ENCODE data around the gene SETX. TPM values are rescaled to one million over a fixed set of nuclear protein-coding genes. Genes with fewer than 3 reads are reported as not detected.
A peak's percentile ranks its signal among the peaks of the same experiment; 100 is the strongest.

The SETX gene
- total RNA-seq, 2 experiments from 2014 or later = 26.4 to 26.7 TPM

DNA sequence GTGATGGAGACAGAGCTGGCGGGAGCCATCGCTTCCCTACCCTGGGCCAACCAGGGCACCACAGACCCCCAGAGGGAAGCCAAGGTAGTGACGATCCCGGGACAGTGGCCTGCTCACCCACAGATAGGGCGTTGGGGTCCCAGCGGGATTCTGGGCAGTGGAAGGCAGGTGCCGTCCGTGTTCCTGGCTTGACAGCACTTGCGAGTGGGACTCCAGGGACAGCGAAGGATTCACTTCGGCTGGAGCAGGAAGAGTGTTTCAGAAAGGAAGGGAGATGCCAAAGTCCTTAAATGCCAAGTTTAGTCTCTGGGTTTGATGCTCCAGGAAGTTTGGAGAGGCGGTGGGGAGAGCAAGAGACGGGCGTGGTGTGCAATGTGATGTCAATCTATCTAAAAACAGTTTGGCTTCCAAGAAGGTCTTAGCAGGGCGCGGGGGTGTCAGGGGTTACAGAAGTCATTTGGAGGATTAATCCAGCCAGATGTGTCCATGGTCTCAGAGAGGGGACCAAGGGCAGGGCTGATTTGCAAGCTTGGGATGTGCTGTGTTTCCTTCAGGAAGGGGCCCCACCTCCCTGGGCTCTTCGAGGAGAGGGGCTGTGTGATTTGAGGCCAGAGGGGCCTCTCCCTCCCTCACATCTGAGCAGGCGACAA, 118.0 kb downstream of the SETX start:
- H3K36me3 Mint-ChIP-seq (ENCODE audit: low read depth) = no peaks in the 10 kb centered on the region
- H3K27me3 Mint-ChIP-seq (ENCODE audit: low read depth) = peaks cover 2% of the 10 kb centered on the region
- intact Hi-C loops (cut with micrococcal nuclease) = loop anchor here (1.0 to 2.0 kb wide), 3 partner anchors 66 to 482 kb away; no protein-coding TSS in a partner anchor
- no peak for DNase-seq
- H3K4me3 Mint-ChIP-seq = no peak overlapping the region
- H3K4me1 Mint-ChIP-seq (ENCODE audit: low read depth) = peaks cover 2% of the 10 kb centered on the region
- no peak overlapping the region for H3K27ac Mint-ChIP-seq
- CTCF ChIA-PET = interaction anchor here (0.6 to 6.0 kb wide), 27 partner anchors 8 to 484 kb away, joined by 3 to 60 read pairs (median 4); no protein-coding TSS in a partner anchor
- no peaks in the 10 kb centered on the region for H3K9me3 Mint-ChIP-seq

DNA sequence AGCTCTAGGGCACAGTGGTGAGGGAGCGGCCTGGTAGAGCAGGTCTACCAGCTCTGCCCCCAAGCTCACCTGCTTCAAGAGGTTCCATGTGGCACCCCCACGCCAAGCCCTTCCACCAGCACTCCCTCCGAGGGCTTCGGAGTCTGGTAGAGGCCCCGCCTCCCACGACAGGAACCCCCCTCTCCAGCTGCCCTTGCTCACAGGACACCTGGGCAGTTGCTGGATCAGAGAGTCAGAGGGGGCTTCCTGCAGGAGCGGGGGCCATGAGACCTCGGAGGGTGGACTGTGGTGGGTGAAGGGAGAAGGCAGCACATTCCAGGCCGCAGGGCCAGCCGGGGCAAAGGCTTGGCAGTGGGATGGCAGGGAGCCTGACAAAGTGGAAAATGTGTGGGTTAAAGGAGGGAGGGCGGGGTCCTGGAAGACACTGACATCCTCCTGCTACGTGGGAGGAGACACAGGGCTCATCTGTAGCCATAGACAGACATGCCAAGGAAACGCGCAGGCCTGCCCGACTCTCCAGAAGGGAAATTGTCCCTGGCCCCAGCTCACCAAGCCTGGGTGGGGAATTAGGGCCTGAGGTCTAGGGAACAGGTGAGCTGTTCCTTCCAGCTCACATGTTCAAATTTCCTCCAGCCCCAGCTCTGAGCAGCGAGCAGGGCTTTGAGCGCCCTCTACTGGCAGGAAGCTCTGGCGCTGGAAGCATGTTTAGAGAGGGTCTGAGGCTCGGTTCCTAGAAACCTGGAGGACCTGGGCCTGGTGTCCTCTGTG, 118.7 kb downstream of the SETX start:
- peak; percentile 88 for DNase-seq
- Mint-ChIP-seq H3K27ac (no peak overlapping the region), H3K4me3 (no peak overlapping the region), H3K27me3 (ENCODE audit: low read depth) (no peaks in the 10 kb centered on the region), H3K9me3 (no peaks in the 10 kb centered on the region), H3K4me1 (ENCODE audit: low read depth) (no peaks in the 10 kb centered on the region), H3K36me3 (ENCODE audit: low read depth) (no peaks in the 10 kb centered on the region)
- CTCF ChIA-PET = interaction anchor here (0.5 to 6.0 kb wide), 29 partner anchors 9 to 862 kb away, joined by 3 to 60 read pairs (median 4); no protein-coding TSS in a partner anchor
- intact Hi-C loops (cut with micrococcal nuclease) = loop anchor here (1.0 to 2.0 kb wide), 3 partner anchors 66 to 481 kb away; no protein-coding TSS in a partner anchor

DNA sequence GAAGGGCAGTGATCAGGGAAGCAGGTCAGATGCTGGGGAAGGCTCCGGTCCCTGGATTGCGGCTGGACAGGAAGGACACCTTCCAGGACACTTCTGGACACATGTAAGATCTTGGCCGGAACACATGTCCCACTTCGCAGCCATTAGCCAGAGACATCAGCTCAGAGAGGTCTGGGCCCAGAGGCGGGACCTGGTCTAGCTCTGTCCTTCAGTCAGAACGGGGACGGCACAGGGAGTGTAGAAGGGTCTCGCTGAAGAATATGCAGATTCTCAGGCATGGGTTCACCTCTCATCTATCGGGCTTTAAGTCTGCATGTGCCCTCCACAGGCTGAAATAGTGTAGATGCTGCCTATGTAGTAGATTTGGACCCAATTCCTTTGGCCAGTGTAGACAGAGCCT, 119.7 kb downstream of the SETX start:
- H3K27ac Mint-ChIP-seq = no peak overlapping the region
- no peak overlapping the region for H3K4me3 Mint-ChIP-seq
- CTCF ChIA-PET = interaction anchor here (1.0 to 6.0 kb wide), 12 partner anchors 14 to 476 kb away, joined by 3 to 60 read pairs (median 6); no protein-coding TSS in a partner anchor
- DNase-seq = no peak
- H3K27me3 Mint-ChIP-seq (ENCODE audit: low read depth) = no peaks in the 10 kb centered on the region
- no peaks in the 10 kb centered on the region for H3K9me3 Mint-ChIP-seq
- H3K36me3 Mint-ChIP-seq (ENCODE audit: low read depth) = no peaks in the 10 kb centered on the region
- no peaks in the 10 kb centered on the region for H3K4me1 Mint-ChIP-seq (ENCODE audit: low read depth)
- intact Hi-C loops (cut with micrococcal nuclease) = no loop called here

DNA sequence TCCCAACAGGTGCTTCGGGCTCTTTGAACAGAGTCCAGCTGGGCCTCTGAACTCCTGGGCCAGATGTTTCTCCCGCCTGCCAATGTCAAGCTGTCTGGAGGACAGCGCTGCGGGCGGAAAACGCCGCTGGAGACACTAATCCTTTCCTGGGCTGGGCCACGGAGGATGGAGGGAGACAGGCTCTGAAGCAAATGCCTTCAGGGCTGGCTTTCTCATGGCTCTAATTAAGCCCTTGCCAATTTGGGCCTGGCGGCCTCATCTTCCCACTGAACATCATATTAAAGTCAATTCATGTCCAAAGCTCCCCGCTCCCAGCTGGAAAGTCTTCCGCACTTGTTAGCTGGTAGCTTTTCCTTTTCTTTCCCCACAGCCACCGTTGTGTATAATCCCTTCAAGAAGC, 120.3 kb downstream of the SETX start:
- Mint-ChIP-seq H3K27me3 (ENCODE audit: low read depth) (no peaks in the 10 kb centered on the region), H3K4me3 (no peak overlapping the region), H3K36me3 (ENCODE audit: low read depth) (no peaks in the 10 kb centered on the region), H3K4me1 (ENCODE audit: low read depth) (no peaks in the 10 kb centered on the region), H3K27ac (no peak overlapping the region), H3K9me3 (no peaks in the 10 kb centered on the region)
- CTCF ChIA-PET = interaction anchor here (1.0 to 6.0 kb wide), 5 partner anchors 12 to 470 kb away, joined by 3 to 60 read pairs (median 8); no protein-coding TSS in a partner anchor
- no peak for DNase-seq
- intact Hi-C loops (cut with micrococcal nuclease) = no loop called here

DNA sequence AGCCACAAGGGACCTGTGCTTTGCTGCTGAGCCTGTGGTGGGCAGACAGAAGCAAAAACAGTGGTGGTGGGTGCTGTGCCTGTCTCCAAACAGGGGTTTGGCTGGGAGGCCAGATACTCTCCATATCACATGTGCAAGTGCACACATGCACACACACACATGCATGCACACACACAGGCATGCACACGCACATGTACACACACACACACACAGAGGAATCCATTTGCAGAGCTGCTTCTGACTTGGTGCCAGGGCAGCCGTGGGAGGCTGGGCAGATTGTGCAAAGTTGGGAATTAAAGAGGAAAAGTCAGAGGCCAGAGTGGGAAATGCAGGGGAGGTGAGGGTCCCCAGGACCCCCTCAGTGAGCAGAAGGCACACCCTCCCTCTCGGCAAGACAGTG, 121.6 kb downstream of the SETX start:
- intact Hi-C loops (cut with micrococcal nuclease) = no loop called here
- CTCF ChIA-PET = interaction anchor here (0.7 to 6.0 kb wide), 6 partner anchors 13 to 360 kb away, joined by 3 to 60 read pairs (median 4); no protein-coding TSS in a partner anchor

DNA sequence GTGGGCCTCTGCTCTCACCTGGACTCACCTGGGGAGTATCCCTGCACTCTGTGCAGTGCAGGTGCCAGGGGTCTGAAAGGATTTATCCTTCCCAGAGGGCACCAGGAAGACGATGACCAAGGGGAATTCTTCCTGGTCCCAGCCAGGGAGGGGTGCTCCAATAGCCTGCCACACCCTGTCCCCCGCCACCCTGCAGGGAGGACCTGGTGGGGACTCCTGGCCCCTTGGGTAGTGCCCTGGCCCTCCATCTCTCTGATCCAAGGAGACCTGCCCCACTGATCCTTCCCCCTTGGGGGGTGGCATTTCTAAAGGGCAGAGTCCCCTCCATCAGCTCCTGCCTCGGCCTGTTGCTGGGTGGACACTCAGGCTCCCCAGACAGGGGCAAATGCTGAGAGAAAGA, 122.3 kb downstream of the SETX start:
- Mint-ChIP-seq H3K9me3 (no peaks in the 10 kb centered on the region), H3K27ac (no peak overlapping the region), H3K4me1 (ENCODE audit: low read depth) (no peaks in the 10 kb centered on the region), H3K27me3 (ENCODE audit: low read depth) (no peaks in the 10 kb centered on the region), H3K4me3 (no peak overlapping the region), H3K36me3 (ENCODE audit: low read depth) (no peaks in the 10 kb centered on the region)
- intact Hi-C loops (cut with micrococcal nuclease) = no loop called here
- DNase-seq = no peak
- CTCF ChIA-PET = interaction anchor here (1.5 to 6.0 kb wide), 2 partner anchors 36 to 61 kb away, joined by 3 to 60 read pairs; no protein-coding TSS in a partner anchor

More for the DNA sequence above, 121.6 kb downstream of the SETX start:
- H3K9me3 Mint-ChIP-seq = no peaks in the 10 kb centered on the region
- H3K4me1 Mint-ChIP-seq (ENCODE audit: low read depth) = no peaks in the 10 kb centered on the region
- H3K27ac Mint-ChIP-seq = no peak overlapping the region
- no peak for DNase-seq
- H3K27me3 Mint-ChIP-seq (ENCODE audit: low read depth) = no peaks in the 10 kb centered on the region
- H3K4me3 Mint-ChIP-seq = no peak overlapping the region
- no peaks in the 10 kb centered on the region for H3K36me3 Mint-ChIP-seq (ENCODE audit: low read depth)

DNA sequence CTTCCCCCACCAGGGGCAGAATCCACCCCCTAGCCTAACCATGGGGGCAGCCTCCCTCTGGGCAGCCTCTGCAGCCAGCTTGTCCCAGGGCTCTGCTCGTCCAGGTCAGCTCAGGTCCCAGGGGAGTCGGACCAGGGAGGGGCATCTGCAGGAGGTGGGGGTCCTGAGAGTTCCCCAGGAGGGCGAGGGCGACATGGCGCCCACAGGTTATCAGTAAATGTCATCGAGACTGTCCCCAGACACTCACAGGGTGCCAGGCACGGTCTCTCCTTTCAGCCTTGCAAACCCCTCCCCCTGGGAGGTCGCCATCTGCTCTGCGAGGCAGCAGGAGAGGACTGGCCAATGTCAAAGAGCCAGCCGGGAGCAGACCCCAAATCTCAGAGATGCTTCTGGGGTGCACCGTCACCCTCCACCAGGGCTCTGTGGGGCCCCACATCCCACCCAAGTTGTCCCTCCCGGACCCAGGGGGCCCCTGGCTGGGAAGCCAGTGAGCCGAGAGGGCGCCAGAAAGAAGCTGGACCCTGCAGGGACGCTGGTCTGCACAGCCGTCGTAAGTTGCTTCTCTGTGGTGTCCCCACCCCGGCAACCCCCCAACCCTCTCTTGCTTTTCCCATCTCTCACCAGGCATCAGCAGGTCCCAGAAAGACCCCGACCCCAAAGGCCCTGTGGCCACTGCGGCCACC, 123.6 kb downstream of the SETX start:
- H3K9me3 Mint-ChIP-seq = no peaks in the 10 kb centered on the region

DNA sequence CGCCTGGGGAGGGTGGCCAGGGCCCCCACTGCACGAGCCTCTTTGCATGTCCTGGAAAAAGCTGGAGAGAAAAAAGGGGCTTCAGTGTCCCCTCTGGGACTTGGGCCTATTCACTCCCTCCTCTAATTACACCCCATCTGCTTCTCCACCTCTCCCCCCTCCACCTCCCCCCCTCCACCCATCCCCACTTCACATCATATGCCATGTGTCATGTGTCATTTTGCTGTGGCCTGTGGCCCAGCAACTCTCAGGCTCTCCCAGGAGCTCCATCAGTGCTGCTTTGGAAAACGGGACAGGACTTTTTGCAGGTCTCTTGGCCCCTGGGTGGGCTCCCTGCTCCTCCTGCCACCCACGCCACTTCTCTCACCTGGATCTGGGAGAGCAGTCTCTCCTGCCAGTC, 124.2 kb downstream of the SETX start:
- no peaks in the 10 kb centered on the region for H3K36me3 Mint-ChIP-seq (ENCODE audit: low read depth)
- H3K4me1 Mint-ChIP-seq (ENCODE audit: low read depth) = no peaks in the 10 kb centered on the region
- intact Hi-C loops (cut with micrococcal nuclease) = no loop called here
- CTCF ChIA-PET = interaction anchor here (1.2 kb wide), 1 partner anchor 9 kb away, joined by 3 read pairs; no protein-coding TSS in a partner anchor
- DNase-seq = no peak
- no peak overlapping the region for H3K27ac Mint-ChIP-seq
- H3K4me3 Mint-ChIP-seq = no peak overlapping the region
- H3K27me3 Mint-ChIP-seq (ENCODE audit: low read depth) = no peaks in the 10 kb centered on the region
- H3K9me3 Mint-ChIP-seq = no peaks in the 10 kb centered on the region

More for the DNA sequence above, 123.6 kb downstream of the SETX start:
- no peak for DNase-seq
- H3K27me3 Mint-ChIP-seq (ENCODE audit: low read depth) = no peaks in the 10 kb centered on the region
- H3K4me3 Mint-ChIP-seq = no peak overlapping the region
- H3K27ac Mint-ChIP-seq = no peak overlapping the region
- H3K4me1 Mint-ChIP-seq (ENCODE audit: low read depth) = no peaks in the 10 kb centered on the region
- CTCF ChIA-PET = interaction anchor here (1.2 kb wide), 1 partner anchor 8 kb away, joined by 3 read pairs; no protein-coding TSS in a partner anchor
- intact Hi-C loops (cut with micrococcal nuclease) = no loop called here
- H3K36me3 Mint-ChIP-seq (ENCODE audit: low read depth) = no peaks in the 10 kb centered on the region

DNA sequence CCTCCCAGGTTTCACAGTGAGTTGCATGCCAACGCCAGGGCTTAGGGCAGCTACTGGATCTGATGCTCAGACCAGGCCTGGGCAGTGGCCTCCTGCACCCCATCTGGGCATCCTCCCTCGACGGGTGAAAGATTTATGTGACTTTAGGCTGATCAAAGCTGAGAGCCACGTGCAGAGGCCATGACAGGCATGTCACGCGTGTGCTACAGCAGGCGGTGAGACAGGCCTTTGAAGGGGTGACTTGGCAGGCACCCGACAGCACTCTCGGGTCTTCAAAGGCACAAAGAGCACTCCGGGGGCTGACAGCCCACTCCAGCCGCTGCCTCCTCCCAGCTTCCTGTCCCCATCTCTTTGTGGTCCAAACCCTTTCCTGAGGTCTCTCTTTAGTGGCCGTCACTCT, 126.7 kb downstream of the SETX start:
- no peaks in the 10 kb centered on the region for H3K4me1 Mint-ChIP-seq (ENCODE audit: low read depth)
- no peak for DNase-seq
- no peaks in the 10 kb centered on the region for H3K9me3 Mint-ChIP-seq
- H3K27me3 Mint-ChIP-seq (ENCODE audit: low read depth) = no peaks in the 10 kb centered on the region
- no peak overlapping the region for H3K27ac Mint-ChIP-seq
- intact Hi-C loops (cut with micrococcal nuclease) = no loop called here
- no peaks in the 10 kb centered on the region for H3K36me3 Mint-ChIP-seq (ENCODE audit: low read depth)
- no peak overlapping the region for H3K4me3 Mint-ChIP-seq
- CTCF ChIA-PET = interaction anchor here (1.1 kb wide), 1 partner anchor 8 kb away, joined by 3 read pairs; no protein-coding TSS in a partner anchor

DNA sequence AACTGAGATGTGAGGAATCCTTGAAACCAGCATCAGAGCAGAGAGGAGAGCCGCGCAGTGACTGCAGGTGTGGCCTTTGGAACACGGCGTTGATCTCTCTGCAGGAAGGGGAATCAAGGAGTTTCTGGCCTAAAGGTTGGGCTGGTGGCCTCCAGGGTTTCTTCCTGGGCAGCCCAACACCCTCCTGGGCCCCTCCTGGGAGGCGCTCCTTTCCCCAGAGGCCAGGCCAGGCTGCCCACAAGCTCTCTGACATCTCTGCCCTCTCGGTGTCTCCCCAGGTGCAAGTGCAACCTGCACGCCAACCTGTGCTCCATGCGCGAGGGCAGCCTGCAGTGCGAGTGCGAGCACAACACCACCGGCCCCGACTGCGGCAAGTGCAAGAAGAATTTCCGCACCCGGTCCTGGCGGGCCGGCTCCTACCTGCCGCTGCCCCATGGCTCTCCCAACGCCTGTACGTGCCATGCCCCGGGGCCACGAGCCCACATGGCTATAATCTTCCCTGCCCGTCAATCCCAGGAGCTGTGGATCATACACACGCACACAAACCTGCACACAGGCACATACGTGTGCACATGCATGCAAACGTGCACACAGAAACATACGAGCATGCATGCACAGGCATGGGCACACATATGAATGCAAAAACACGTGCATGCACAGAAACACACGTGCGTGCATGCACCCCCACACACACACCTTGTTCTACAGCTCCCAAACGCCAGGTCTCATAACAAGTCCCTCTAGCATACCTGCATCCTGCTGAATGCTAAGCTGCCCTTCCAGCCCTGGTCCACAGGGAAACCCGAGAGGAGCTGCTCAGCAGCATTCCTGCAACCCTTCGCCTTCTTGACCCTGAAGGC, 128.0 kb downstream of the SETX start:
- DNase-seq = no peak
- intact Hi-C loops (cut with micrococcal nuclease) = no loop called here
- H3K4me3 Mint-ChIP-seq = no peak overlapping the region
- CTCF ChIA-PET = interaction anchor here (0.9 to 1.1 kb wide), 2 partner anchors 9 kb away, joined by 3 read pairs; no protein-coding TSS in a partner anchor
- H3K9me3 Mint-ChIP-seq = no peaks in the 10 kb centered on the region
- no peak overlapping the region for H3K27ac Mint-ChIP-seq
- no peaks in the 10 kb centered on the region for H3K27me3 Mint-ChIP-seq (ENCODE audit: low read depth)
- H3K4me1 Mint-ChIP-seq (ENCODE audit: low read depth) = no peaks in the 10 kb centered on the region
- H3K36me3 Mint-ChIP-seq (ENCODE audit: low read depth) = no peaks in the 10 kb centered on the region

DNA sequence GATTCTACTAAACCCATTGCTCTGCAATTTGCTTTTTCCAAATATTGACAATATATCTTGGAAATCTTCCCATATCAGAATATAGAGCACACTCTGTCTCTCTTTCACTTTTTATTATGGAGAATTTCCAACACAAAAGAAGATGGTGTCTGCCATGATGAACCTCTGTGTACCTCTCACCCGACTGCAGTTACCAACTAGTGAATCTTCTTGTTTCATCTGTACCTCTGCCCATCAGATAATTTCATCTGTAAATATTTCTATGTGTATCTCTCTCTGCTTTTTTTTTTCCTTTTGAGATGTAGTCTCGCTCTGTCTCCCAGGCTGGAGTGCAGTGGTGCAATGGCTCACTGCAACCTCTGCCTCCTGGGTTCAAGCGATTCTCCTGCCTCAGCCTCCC, 130.1 kb downstream of the SETX start:
- no peak for DNase-seq
- Mint-ChIP-seq H3K9me3 (no peaks in the 10 kb centered on the region), H3K27me3 (ENCODE audit: low read depth) (no peaks in the 10 kb centered on the region), H3K36me3 (ENCODE audit: low read depth) (no peaks in the 10 kb centered on the region), H3K4me1 (ENCODE audit: low read depth) (no peaks in the 10 kb centered on the region), H3K4me3 (no peak overlapping the region), H3K27ac (no peak overlapping the region)
- intact Hi-C loops (cut with micrococcal nuclease) = no loop called here
- CTCF ChIA-PET = no interaction called here
